ENCODE measurements around the gene ADGRF1.

GRCh38 chr6:46972531-46972930, 69.6 kb downstream of the ADGRF1 start:
- TF ChIP-seq CEBPB (IDR thresholded peaks at IDR 0.05) (no peak), HDAC2 (IDR thresholded peaks at IDR 0.05) (no peak), REST (IDR thresholded peaks at IDR 0.05) (no peak), POLR2AphosphoS2 (conservative IDR thresholded peaks at IDR 0.05; ENCODE audit: low read length) (no peak), ZSCAN20 (CRISPR knock-in tag; IDR thresholded peaks at IDR 0.05) (no peak), POLR2A (IDR thresholded peaks at IDR 0.05; ENCODE audit: low read length) (no peak), CHD4 (IDR thresholded peaks at IDR 0.05; ENCODE audit: borderline replicate concordance) (no peak), USF2 (IDR thresholded peaks at IDR 0.05) (no peak), HOXA7 (CRISPR knock-in tag; IDR thresholded peaks at IDR 0.05) (no peak), FOSB (CRISPR knock-in tag; IDR thresholded peaks at IDR 0.05) (no peak), SMC3 (IDR thresholded peaks at IDR 0.05) (no peak)
- TF ChIP-seq, protein P1, sequence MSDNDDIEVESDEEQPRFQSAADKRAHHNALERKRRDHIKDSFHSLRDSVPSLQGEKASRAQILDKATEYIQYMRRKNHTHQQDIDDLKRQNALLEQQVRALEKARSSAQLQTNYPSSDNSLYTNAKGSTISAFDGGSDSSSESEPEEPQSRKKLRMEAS (IDR thresholded peaks at IDR 0.05) = no peak
- TF ChIP-seq, protein P2, sequence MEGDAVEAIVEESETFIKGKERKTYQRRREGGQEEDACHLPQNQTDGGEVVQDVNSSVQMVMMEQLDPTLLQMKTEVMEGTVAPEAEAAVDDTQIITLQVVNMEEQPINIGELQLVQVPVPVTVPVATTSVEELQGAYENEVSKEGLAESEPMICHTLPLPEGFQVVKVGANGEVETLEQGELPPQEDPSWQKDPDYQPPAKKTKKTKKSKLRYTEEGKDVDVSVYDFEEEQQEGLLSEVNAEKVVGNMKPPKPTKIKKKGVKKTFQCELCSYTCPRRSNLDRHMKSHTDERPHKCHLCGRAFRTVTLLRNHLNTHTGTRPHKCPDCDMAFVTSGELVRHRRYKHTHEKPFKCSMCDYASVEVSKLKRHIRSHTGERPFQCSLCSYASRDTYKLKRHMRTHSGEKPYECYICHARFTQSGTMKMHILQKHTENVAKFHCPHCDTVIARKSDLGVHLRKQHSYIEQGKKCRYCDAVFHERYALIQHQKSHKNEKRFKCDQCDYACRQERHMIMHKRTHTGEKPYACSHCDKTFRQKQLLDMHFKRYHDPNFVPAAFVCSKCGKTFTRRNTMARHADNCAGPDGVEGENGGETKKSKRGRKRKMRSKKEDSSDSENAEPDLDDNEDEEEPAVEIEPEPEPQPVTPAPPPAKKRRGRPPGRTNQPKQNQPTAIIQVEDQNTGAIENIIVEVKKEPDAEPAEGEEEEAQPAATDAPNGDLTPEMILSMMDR (IDR thresholded peaks at IDR 0.05) = no peak
- TF ChIP-seq, protein P3, sequence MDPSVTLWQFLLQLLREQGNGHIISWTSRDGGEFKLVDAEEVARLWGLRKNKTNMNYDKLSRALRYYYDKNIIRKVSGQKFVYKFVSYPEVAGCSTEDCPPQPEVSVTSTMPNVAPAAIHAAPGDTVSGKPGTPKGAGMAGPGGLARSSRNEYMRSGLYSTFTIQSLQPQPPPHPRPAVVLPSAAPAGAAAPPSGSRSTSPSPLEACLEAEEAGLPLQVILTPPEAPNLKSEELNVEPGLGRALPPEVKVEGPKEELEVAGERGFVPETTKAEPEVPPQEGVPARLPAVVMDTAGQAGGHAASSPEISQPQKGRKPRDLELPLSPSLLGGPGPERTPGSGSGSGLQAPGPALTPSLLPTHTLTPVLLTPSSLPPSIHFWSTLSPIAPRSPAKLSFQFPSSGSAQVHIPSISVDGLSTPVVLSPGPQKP (IDR thresholded peaks at IDR 0.05; ENCODE audit: low read depth, low read length) = no peak

Measured in A549 (cell line).